HG03066 (cell line): ENCODE data around the gene POP7.
"Not testable (repeated sequence)": the region's sequence is repeated elsewhere in the genome, so short reads cannot be mapped to it uniquely, and the experiment has no call there.

Experiments
- ATAC-seq: cut with Tn5 transposase; IDR thresholded peaks from one replicate; pipeline ENCODE4 v1.9.1; 2021; ENCODE audit warnings: low read depth; ENCODE audit not compliant: unreplicated experiment

Gene POP7

DNA sequence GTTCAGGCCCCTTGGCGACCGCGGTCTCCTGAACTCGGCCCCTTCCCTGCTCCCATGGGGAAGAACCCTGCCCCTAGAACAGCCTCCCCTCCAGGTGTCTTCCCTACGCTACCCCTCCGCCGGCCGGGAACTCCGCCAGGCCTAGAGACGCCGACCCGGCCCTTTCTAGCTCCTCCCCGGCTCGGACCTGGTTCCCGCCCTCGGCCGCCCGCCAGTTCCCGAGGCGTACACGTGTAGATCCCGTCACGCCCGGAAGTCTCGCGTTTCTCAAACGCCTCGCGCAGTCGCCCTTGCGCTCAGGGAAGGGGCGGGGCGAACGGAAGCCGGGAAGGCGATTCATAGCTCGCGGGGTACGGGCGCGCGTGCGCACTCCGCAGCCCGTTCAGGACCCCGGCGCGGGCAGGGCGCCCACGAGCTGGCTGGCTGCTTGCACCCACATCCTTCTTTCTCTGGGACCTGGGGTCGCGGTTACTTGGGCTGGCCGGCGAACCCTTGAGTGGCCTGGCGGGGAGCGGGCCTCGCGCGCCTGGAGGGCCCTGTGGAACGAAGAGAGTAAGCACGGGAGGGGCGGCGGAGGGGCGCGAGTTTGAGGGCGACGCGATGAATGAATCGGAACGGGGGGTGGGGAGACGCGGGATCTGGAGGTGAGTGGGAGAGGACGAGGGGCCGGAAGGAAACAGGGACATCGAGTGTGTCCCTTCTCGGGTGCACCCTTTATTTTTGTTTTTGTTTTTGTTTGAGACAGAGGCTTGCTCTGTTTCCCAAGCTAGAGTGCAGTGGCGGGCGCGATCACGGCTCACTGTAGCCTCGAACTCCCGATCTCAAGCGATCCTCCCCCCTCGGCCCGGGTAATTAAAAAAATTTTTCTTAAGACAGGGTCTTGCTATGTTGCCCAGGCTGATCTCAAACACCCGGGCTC, at the start of gene POP7:
Gene POP7, plus strand, starts transcription at position 369 of the 919 bp plus-strand sequence. CDS start 710 bp downstream, outside the sequence.
- ATAC-seq, result peak; percentile 88

DNA sequence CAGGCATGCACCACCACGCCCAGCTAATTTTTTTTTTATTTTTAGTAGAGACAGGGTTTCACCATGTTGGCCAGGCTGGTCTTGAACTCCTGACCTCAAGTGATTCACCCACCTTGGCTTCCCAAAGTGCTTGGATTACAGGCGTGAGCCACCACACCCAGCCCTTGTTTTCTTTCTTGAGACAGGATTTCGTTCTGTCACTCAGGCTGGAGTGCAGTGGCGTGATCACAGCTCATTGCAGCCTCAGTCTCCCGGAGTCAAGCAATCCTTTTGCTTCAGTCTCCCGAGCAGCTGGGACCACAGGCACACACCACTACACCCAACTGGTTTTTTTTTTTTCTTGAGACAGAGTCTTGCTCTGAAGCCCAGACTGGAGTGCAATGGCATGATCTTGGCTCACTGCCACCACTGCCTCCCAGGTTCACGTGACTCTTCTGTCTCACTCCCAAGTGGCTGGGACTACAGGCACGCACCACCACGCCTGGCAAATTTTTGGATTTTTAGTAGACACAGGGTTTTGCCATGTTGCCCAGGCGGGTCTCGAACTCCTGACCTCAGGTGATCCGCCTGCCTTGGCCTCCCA, 43.6 kb upstream of the POP7 start:
- not testable (repeated sequence) for ATAC-seq

DNA sequence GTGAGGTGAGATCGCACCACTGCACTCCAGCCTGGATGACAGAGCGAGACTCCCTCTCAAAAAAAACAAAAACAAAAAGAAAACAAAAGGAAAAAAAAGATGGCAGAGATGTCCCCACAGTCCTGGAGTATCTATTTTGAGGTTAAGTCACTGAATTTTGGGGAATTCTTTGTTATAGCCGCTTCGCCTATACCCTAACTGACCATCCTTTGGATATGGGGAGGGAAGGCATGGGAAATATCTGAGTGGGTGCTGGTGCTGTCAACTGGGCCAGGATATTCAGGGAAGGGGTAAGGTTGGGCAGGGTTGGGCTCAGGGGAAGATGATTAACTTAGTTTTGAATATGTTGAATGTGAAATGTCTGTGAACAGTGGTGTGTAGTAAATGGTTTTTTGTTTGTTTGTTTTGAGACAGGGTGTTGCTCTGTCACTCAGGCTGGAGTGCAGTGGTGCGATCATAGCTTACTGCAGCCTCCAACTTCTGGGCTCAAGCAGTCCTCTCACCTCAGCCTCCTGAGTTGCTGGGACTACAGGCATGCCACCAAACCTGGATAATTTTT, 40.7 kb upstream of the POP7 start:
- no peak for ATAC-seq

DNA sequence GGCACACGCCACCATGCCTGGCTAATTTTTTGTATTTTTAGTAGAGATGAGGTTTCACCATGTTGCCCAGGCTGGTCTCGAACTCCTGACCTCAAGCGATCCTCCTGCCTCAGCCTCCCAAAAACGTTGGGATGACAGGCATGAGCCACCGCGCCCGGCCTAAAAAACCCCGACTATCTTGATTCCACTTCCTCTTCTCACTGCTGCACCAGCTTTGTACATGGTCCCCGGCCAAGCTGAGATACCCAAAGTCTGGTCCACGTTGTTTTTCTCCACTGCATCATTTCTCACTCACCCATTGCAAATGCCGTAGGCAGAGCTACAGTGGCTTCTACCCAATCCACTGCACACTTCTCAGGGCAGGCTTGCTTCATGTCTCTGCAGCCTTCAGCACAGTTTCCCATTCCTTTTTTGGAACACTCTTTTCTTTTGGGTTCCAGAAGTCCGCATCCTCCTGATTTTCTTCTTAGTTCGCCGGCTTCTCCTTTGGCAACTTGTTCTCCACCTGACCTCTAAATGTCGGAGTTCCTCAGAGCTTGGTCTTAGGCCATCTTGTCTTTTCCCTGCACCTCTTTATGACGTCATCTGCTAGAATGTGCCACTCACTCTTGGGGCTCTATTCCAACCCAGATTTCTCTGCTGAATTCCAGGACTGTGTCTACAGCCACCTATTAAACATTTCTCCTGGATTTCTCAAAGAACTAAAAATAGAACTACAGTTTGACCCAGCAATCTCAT, 38.4 kb upstream of the POP7 start:
- ATAC-seq, result no peak

DNA sequence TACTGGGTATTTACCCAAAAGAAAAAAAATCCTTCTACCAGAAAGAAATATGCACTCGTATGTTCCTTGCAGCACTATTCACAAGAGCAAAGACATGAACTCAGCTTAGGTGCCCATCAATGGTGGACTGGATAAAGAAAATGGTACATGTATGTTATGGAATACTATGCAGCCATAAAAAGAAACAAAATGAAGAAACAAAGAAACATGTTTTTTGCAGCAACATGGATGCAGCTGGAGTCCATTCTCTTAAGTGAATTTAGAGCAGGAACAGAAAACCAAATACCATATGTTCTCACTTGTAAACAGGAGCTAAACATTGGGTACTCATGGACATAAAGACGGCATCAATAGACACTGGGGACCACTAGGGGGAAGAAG, 37.9 kb upstream of the POP7 start:
- ATAC-seq, result no peak

DNA sequence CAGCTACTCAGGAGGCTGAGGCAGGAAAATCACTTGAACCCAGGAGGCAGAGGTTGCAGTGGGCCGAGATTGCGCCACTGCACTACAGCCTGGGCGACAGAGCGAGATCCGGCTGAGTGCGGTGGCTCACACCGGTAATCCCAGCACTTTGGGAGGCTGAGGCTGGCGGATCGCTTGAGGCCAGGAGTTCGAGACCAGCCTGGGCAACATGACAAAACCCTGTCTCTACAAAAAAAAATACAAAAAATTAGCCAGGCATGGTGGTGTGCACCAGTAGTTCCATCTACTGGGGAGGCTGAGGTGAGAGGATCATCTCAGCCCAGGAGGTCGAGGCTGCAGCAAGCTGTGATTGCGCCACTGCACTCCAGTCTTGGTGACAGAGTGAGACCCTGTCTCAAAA, 36.8 kb upstream of the POP7 start:
- ATAC-seq, result not testable (repeated sequence)

DNA sequence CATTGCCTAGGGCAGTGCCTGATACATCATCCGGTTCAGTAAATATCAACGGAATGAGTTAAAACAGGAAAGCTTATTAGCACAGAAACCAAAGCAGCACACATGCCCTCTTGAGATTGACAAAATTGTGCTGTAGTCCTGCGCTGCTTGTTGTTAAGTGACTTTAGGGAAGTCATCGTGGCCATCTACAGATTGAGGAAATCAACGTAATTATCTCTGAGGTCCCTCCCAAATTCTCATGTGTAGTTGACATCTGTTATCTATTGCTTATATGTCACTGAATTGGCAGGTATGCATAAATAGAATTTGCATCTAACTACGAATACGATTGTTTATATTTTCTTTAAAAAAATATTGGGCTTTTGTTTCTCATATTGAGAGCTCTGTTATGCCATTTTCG, 35.8 kb upstream of the POP7 start:
- no peak for ATAC-seq

DNA sequence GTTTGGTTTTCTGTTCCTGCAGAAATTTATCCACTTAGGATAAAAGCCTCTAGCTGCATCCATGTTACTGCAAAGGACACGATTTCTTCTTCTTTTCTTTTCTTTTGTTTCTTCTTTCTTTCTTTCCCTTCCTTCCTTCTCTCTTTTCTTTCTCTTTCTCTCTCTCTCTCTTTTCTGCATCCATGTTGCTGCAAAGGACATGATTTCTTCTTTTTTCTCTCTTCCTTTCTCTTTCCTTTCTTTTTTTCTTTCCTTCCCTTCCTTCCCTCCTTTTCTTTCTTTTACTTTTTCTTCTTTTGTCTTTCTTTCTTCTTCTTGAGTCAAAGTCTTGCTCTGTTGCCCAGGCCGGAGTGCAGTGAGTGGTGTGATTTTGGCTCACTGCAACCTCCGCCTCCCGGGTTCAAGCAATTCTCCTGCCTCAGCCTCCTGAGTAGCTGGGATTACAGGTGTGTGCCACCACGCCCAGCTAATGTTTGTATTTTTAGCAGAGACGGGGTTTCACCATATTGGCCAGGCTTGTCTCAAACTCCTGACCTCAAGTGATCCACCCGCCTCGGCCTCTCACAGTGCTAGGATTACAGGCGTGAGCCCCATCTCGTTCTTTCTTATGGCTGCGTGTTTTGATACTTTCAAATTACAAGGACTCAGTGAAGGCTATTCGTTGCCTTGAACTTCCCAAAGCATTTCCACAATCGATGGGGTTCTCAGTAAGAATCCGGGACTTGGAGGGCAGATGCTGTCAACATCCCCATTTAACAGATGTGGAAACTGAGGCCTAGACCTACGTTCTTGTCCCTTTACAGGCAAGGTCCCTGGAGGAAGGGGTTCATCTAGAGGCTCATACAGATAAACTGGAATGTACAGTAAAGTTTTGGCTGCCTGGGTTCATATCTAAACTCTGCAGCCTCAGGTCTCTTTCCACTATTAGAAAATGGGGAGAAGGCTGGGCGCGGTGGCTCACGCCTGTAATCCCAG, 34.3 kb upstream of the POP7 start:
- no peak for ATAC-seq

DNA sequence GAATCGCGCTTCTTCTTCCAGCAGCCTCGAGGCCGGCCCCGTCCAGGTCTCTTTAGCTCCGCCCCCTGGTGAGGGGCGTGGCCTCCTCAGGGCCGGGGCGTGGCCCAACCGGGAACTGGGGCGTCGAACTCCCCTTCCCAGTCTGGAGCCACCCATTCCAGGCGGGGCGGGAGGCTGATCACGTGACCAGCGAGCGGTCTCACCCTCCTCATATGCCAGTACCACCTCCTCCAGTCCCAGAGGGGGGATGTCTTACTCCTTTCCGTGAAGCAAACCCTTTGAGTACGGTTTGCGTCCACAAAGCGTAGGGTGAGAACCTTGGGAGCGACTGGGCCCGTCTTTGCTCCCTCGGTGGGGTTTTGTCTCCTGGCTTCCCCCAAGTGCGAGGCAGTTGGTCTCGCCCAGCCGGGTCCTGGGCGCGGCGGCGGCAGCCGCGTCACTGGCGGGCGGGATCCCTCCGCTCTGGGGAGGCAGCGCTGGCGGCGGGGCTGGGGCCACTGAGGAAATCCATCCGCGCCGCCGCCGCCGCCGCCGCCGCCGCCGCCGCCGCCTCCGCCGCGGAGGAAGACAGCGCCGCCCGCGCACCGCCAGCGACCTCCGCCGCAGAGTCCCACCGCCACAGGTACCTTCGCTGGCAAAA, 32.5 kb upstream of the POP7 start, which contains the start of gene GNB2:
Gene GNB2, plus strand, starts transcription at position 439 of the 640 bp plus-strand sequence. CDS start 2,526 bp downstream, outside the sequence.
- ATAC-seq, result peak; percentile 65

DNA sequence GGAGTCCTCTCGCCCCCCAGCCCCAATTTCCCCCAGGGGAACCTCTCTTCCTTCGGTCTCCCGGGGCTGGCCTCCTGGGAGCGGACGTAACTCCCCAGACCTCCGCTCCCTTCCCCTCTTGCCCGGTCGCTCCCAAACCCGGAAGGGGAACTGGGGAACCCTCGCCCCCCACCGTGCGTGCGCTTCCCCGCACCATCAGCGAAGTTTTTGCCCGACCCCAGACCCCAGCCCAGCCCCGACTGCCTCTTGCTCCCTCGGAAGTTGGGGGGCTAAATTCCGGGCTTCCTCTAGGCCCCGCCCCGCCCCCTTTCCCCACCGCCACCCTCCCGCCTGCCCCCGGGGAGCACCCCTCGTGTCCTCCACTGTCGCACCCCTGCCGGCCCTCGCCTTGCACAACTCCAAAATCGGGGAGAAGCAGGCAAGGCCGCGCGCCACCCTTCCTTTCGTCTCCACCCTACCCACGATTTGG, 31.9 kb upstream of the POP7 start:
- ATAC-seq, result no peak

DNA sequence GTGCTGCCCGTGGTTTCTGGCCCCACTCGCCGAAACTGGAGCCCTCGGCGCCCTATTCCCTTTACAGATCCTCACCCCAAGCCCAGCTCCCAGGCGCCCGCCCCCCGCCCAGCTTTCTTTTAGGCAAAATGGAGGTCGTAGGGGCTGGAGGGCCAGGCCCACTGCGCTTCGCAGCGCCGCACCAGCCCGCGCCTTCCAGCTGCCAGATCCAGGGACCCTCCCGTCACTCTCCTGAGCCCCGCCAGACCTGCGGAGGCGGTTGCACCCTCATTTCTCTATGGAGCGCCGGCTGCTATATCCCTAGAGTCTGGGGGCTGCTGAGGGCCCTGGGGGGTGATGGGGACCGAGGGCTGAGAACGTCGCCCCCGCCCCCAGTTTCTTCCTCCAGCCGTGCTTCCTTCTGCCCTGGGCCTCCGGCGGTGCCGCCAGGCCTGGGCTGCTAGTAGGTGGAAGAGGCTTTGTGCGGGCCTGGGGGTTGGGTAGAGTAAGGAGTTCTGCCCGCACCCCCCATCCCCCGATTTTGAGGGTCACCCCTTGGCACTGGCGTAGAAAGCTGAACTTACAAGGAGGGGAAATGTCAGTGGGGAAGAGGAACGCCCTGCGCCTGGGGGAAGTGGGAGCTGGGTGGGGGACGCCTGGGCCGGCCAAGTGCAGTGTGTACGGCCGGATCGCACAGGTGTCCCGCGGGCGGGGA, 31.4 kb upstream of the POP7 start:
- ATAC-seq, result no peak

DNA sequence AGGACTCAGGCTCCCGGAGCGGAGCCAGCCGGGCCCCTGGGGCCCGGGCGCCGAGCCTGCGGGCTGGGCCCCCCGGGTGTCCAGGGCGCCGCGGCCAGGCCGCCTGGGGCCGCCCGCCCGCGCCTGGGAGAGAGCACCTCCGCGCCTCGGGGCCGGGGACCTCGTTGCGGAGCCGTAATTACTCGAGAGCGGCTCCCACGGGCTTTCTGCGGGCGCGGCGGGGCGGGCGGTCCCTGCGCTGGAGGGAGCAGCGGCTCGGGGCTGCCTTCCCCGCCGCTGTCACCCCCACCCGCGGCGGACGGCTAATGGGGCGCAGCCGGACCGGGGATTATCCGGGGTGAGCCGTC, 30.8 kb upstream of the POP7 start:
- no peak for ATAC-seq

DNA sequence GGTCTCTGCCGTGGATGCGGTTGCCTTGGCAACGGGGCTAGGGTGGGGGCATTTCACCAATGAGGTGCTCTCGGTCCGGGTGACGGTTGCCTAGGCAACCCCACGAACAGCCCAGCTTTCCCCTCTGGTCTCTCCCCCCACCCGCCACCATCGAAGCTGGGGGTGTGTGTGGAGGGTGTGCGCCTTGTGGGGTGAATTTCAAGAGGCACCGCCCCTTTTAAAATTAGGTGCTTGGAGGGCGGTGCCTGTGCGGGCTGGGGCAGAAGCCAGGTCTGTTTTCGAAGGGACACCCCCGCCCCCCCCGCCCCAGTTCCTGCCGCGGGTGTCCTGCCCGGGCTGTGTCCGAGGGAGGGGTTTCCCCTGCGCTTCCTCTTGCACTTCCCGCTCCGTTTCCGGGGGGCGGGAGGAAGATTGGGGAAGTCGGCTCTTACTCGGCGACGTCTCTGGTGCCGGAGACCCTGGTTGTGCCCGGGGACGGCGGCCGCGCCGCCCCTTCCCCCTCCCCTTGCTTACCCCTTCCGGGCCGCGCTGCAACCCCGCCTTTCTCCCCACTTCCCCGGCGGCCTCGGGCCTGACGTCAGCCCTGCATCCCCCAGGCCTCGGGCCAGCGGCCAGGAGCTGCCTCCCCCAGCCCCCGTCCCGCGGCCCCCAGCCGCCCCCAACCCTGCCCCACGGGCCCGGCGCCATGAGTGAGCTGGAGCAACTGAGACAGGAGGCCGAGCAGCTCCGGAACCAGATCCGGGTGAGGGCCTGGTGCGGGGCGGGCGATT, 30.2 kb upstream of the POP7 start:
- ATAC-seq, result peak; percentile 41

DNA sequence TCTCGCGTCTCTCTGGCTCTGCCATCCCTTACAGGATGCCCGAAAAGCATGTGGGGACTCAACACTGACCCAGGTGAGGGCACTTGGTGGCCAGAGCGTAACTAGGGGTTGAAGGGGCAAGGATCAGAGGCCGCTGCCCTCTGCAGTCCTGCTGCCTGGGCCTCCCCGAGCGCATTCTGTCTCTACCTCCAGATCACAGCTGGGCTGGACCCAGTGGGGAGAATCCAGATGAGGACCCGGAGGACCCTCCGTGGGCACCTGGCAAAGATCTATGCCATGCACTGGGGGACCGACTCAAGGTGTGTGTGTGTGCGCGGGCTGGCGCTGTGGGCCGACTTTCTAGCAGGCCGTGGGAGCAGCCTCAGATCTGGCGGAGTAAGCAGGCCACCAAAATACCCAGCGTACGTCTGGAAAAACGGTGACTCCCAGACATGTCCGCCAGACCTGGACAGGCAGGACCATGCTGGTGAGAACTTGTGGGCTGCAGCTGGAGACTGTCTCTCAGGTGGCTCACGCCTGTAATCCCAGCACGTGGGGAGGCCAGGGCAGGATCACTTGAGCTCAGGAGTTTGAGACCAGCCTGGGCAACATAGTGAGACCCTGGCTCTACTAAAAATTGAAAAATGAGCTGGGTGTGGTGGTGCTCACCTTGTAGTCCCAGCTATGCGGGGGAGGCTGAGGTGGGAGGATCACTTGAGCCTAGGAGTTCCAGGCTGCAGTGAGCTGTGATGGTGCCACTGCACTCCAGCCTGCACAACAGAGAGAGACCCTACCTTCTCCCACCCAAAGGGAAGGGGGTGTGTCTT, 29.2 kb upstream of the POP7 start:
- no peak for ATAC-seq

DNA sequence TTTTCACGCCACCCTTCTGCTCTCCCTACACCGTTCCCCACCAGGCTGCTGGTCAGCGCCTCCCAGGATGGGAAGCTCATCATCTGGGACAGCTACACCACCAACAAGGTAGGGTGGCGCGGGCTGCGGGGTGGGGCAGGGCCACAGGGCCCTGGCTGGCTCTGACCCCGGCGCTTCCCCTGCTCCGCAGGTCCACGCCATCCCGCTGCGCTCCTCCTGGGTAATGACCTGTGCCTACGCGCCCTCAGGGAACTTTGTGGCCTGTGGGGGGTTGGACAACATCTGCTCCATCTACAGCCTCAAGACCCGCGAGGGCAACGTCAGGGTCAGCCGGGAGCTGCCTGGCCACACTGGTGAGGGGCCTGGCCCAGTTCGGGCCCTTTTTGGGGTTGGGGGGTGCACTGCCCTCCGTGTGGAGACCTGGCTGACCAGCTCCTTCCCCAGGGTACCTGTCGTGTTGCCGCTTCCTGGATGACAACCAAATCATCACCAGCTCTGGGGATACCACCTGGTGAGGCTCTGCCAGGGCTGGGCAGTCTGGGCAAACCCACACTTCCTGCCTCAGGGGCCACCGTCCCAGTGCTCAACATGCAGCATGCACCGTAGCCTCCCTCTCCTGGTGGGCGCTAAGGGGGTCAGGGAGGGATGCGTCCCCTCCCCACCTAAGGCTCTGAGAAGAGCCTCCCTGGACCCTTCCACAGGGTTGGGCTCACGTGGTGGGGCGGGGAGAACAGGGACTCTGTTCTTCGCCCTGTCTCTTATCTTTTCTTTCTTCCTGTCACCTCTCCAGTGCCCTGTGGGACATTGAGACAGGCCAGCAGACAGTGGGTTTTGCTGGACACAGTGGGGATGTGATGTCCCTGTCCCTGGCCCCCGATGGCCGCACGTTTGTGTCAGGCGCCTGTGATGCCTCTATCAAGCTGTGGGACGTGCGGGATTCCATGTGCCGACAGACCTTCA, 28.3 kb upstream of the POP7 start:
- no peak for ATAC-seq
